ENCODE data around the gene OGFR. TPM values are rescaled to one million over a fixed set of nuclear protein-coding genes. Genes with fewer than 3 reads are reported as not detected.
A peak's percentile ranks its signal among the peaks of the same experiment; 100 is the strongest.

Gene OGFR
- total RNA-seq, 6 experiments from 2014 or later, result 40.7 to 48.1 (median 47.0) TPM

GRCh38 chr20:62818592-62819493 is 14.2 kb downstream of the OGFR start:
- no peaks in the 10 kb centered on the region for H3K27me3 ChIP-seq
- H3K36me3 ChIP-seq, result no peaks in the 10 kb centered on the region
- no peak overlapping the region for H3K27ac ChIP-seq
- intact Hi-C loops (cut with DNase I), result no loop called here
- TF ChIP-seq POLR2A (IDR thresholded peaks at IDR 0.05), result no peak
- TF ChIP-seq, protein P1, sequence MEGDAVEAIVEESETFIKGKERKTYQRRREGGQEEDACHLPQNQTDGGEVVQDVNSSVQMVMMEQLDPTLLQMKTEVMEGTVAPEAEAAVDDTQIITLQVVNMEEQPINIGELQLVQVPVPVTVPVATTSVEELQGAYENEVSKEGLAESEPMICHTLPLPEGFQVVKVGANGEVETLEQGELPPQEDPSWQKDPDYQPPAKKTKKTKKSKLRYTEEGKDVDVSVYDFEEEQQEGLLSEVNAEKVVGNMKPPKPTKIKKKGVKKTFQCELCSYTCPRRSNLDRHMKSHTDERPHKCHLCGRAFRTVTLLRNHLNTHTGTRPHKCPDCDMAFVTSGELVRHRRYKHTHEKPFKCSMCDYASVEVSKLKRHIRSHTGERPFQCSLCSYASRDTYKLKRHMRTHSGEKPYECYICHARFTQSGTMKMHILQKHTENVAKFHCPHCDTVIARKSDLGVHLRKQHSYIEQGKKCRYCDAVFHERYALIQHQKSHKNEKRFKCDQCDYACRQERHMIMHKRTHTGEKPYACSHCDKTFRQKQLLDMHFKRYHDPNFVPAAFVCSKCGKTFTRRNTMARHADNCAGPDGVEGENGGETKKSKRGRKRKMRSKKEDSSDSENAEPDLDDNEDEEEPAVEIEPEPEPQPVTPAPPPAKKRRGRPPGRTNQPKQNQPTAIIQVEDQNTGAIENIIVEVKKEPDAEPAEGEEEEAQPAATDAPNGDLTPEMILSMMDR (IDR thresholded peaks at IDR 0.05), result no peak
- H3K9me3 ChIP-seq, result no peaks in the 10 kb centered on the region
- ATAC-seq (peak in 2 of 4 donors; percentile 11 to 24), DNase-seq (no peak)
- H3K4me3 ChIP-seq, result no peak overlapping the region
- H3K4me1 ChIP-seq, result peaks cover 0 to 6% (median under 1%) of the 10 kb centered on the region in 4 donors
- WGBS (ENCODE audit: insufficient coverage, low coverage, low lambda C conversion rate, missing lambda C conversion rate), result 40% methylated on average over 1 of the region's 25 CpGs

DNA sequence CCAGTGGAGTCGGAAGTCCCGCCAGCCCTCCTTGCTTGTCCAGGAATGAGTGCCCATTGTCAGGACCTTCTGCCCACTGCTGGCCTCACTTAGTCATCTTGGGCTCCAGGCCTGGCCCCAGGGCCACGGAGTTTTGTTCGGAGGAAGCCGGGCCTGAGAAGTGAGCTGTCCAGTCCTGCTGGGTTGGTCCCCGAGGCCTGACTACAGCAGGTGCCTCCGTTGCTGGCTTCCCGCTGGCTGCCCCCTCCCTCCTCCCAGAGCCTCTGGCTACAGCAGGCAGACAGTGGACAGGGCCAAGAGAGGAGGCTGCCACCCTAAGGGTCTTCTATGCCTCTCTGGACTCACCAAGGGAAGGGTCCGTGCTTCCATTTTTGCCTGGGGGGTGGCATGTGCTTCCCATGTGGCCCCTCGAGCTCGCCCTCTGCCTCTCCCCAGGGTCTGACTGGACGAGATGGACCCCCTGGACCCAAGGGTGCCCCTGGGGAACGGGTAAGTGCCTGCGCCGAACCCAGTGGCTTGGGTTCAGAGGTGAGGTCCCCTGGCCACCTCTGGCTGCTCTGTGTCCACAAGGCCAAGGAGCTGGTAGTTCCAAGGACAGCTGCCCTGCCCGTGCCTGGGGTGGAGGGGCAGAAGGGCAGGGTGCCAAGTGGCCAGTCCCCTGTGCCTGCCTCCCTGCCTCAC is 15.0 kb downstream of the OGFR start:
- Histone ChIP-seq H3K9me3 (no peaks in the 10 kb centered on the region), H3K4me1 (peaks cover 0 to 9% (median 2%) of the 10 kb centered on the region in 4 donors), H3K27ac (no peak overlapping the region), H3K4me3 (no peak overlapping the region), H3K36me3 (no peaks in the 10 kb centered on the region), H3K27me3 (no peaks in the 10 kb centered on the region)
- intact Hi-C loops (cut with DNase I), result loop anchor here in 1 of 2 donors (10.0 kb wide), 1 partner anchor 185 kb away; the partner anchor contains the start of gene BHLHE23
- DNase-seq (no peak), ATAC-seq (no peak)
- WGBS (ENCODE audit: insufficient coverage, low coverage, low lambda C conversion rate, missing lambda C conversion rate), result no CpG with 5 or more reads among the region's 16 CpGs
- TF ChIP-seq POLR2A (IDR thresholded peaks at IDR 0.05), result no peak
- TF ChIP-seq, protein P1 (IDR thresholded peaks at IDR 0.05), result no peak

DNA sequence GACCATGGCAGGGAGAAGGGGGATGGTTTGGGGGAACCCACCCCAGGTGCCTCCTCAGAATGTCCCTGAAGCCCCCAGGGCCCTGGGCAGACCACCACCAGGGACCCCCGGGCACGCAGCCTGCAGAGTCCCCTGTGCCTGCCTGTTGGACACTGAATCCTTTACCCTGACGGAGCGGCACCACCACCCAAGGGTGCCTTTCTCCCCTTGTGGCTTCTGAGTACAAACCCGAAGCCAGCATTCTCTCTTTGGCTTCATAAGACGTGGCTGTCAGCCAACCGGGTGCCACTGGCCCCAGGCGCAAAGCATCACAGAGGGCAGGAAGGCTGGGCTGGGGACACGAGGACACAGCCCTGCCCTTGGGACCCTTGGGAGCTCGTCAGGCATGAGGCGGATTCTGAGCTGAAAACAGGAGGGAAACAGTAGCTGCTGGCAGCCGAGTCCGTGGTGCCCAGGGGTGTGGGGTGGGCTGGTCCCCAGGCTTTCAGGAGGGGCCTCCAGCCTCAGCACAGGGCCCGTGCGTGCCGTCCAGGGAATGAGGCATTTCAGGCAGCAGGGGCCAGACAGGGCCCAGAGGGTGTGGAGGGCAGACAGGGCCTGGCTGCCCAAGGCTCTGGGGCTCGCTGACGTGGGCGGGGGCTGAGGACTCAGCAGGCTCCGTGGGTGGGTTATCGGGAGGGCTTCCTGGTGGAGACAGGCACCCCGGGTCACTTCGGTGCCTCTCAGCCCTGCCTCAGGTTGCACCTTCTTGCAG is 15.8 kb downstream of the OGFR start:
- no peaks in the 10 kb centered on the region for H3K9me3 ChIP-seq
- H3K4me1 ChIP-seq, result peaks cover 0 to 11% (median 1%) of the 10 kb centered on the region in 4 donors
- no peaks in the 10 kb centered on the region for H3K27me3 ChIP-seq
- WGBS (ENCODE audit: insufficient coverage, low coverage, low lambda C conversion rate, missing lambda C conversion rate), result 51% methylated on average over 12 of the region's 23 CpGs
- ATAC-seq, result no peak
- no peak overlapping the region for H3K4me3 ChIP-seq
- no peaks in the 10 kb centered on the region for H3K36me3 ChIP-seq
- H3K27ac ChIP-seq, result no peak overlapping the region
- no peak for DNase-seq
- intact Hi-C loops (cut with DNase I), result loop anchor here in 1 of 2 donors (10.0 kb wide), 1 partner anchor 184 kb away; the partner anchor contains the start of gene BHLHE23
- TF ChIP-seq POLR2A (IDR thresholded peaks at IDR 0.05), result no peak

DNA sequence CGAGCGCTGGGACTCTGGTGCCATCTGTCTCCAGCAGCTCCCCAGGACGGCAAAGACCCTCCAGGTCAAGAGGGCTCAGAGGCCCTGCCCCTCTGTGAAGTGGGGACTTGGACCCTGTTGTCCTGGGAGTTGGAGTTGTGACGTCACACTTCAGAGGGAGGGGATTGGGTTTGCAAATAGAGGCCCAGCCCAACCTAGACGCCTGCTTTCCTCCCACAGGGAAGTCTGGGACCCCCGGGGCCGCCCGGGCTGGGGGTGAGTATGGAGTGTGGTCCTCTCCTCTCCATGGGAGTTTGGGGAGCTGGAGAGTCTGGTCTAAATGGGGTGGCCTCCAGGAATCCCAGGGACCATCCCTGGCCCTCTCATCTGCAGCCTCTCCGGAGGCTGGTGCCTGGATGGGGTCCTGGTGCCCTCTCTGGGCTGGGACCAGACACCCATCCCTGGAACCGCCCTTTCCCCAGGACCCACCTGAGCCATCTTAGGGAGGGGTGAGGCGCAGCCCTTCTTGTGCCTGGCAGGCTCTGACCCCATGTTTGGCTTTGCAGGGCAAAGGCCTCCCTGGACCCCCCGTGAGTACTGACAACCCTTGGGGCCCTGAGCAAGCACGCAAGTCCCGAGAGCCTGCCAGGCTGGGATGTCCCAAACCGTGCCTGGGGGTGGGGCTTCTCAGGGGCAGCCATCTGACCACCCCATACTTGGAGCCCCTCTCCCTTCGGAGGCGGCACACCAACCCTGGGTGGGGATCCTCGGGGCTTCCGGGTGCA is 16.5 kb downstream of the OGFR start:
- Histone ChIP-seq H3K4me3 (no peak overlapping the region), H3K36me3 (no peaks in the 10 kb centered on the region), H3K4me1 (peaks cover 0 to 10% (median 1%) of the 10 kb centered on the region in 4 donors), H3K9me3 (no peaks in the 10 kb centered on the region), H3K27ac (no peak overlapping the region), H3K27me3 (no peaks in the 10 kb centered on the region)
- DNase-seq (no peak), ATAC-seq (no peak)
- TF ChIP-seq, protein P1 (IDR thresholded peaks at IDR 0.05), result no peak
- no peak for TF ChIP-seq POLR2A (IDR thresholded peaks at IDR 0.05)
- 80% methylated on average over 1 of the region's 19 CpGs for WGBS (ENCODE audit: insufficient coverage, low coverage, low lambda C conversion rate, missing lambda C conversion rate)
- intact Hi-C loops (cut with DNase I), result loop anchor here in 1 of 2 donors (10.0 kb wide), 1 partner anchor 184 kb away; the partner anchor contains the start of gene BHLHE23
